Ovary (tissue), 3 donors: Measurements from ENCODE around the gene KRT72.

Experiments
- CTCF ChIP-seq, 3 donors: fragments of 450-650 bp in 2 of 3; fragments of 200-600 bp in 1 of 3; IDR thresholded peaks; one replicate each; pipeline versions ENCODE4 v1.5.1 to v1.8.0; 2016 to 2022; ENCODE audit warnings: antibody characterized with exemption in 3 of 3, mild to moderate bottlenecking in 1 of 3
- POLR2A ChIP-seq: fragments of 450-650 bp; IDR thresholded peaks from one replicate; pipeline ENCODE4 v1.6.1; 2017; ENCODE audit warnings: antibody characterized with exemption, mild to moderate bottlenecking, moderate library complexity
- donor health status: DM: no; HTN: no; CAD: no.

GRCh38 chr12:52634266-52635056 lies 33.2 kb upstream of the KRT72 start:
- TF ChIP-seq CTCF (IDR thresholded peaks at IDR 0.05) = no peak
- no peak for TF ChIP-seq POLR2A
